ENCODE measurements around the gene ALKBH7. TPM values are rescaled to one million over a fixed set of nuclear protein-coding genes. Genes with fewer than 3 reads are reported as not detected.
A peak's percentile ranks its signal among the peaks of the same experiment; 100 is the strongest.

The ALKBH7 gene
- total and polyA plus RNA-seq, 2 of the 13 experiments (the other 11 are each of a cell fraction or from before 2014, with no cell fraction given) = 29.6 to 45.9 TPM

DNA sequence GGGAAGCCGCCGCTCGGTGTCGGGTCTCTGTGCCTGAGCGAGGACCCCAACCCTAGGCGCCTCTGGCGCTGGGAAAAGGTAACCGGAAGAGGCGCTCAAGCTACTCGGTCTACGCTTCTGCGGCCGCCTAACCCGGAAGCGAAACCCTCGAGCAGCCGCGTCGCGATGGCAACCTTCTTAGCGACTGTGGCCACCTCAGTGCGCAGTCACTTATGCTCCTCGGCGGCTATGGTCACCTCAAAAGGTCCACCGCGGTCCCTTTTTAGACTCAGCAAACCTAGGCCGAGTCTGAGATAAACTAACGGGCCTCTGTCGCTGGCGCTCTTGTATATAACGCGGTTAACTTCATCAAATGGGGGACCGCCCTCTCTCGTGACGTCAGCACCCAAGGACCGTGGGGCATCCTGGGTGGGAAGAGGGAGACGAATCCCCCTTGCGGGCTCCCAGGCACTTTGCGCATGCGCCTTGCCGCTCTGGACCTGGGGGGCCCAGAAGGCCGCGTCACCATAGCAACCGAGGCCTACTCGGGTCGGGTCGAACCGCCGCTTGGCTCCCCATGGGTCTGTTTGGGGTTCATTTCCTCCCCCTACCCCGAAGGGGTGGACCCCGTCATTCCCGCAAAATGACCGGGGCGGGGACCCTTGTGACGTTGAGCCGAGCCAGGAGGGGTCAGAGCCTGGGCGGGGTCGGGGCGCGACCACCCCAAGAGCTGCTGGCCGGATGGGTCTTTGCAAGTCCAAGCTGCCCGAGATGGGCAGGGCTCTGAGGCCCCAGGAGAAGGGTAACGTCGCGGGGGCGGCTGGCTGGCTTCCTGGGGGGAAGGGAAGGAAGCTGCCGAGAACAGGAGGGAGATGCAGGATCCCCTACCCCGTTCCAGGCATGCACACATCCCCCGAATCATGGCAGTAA, 20.7 kb downstream of the ALKBH7 start, which contains the start of gene GTF2F1 (continued):
- TF ChIP-seq, protein P1, sequence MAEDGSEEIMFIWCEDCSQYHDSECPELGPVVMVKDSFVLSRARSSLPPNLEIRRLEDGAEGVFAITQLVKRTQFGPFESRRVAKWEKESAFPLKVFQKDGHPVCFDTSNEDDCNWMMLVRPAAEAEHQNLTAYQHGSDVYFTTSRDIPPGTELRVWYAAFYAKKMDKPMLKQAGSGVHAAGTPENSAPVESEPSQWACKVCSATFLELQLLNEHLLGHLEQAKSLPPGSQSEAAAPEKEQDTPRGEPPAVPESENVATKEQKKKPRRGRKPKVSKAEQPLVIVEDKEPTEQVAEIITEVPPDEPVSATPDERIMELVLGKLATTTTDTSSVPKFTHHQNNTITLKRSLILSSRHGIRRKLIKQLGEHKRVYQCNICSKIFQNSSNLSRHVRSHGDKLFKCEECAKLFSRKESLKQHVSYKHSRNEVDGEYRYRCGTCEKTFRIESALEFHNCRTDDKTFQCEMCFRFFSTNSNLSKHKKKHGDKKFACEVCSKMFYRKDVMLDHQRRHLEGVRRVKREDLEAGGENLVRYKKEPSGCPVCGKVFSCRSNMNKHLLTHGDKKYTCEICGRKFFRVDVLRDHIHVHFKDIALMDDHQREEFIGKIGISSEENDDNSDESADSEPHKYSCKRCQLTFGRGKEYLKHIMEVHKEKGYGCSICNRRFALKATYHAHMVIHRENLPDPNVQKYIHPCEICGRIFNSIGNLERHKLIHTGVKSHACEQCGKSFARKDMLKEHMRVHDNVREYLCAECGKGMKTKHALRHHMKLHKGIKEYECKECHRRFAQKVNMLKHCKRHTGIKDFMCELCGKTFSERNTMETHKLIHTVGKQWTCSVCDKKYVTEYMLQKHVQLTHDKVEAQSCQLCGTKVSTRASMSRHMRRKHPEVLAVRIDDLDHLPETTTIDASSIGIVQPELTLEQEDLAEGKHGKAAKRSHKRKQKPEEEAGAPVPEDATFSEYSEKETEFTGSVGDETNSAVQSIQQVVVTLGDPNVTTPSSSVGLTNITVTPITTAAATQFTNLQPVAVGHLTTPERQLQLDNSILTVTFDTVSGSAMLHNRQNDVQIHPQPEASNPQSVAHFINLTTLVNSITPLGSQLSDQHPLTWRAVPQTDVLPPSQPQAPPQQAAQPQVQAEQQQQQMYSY (CRISPR knock-in tag; IDR thresholded peaks at IDR 0.05) = no peak
- TF ChIP-seq EHMT2 (IDR thresholded peaks at IDR 0.05; ENCODE audit: borderline replicate concordance, low read depth, low read length) (no peak), POGZ (CRISPR knock-in tag; IDR thresholded peaks at IDR 0.05) (no peak), ZFP90 (CRISPR knock-in tag; IDR thresholded peaks at IDR 0.05; ENCODE audit: borderline replicate concordance) (no peak), ZNF614 (CRISPR knock-in tag; IDR thresholded peaks at IDR 0.05; ENCODE audit: borderline replicate concordance) (peak; percentile 49; the same call in 1 of the 2 replicates), ZNF350 (CRISPR knock-in tag; IDR thresholded peaks at IDR 0.05; ENCODE audit: borderline replicate concordance, low read depth) (peak; percentile 68; the same call in 1 of the 2 replicates), ZSCAN31 (CRISPR knock-in tag; IDR thresholded peaks at IDR 0.05; ENCODE audit: low read depth) (0 out of 2 replicates have a peak, but pooled peaks have one; percentile 53), ISL2 (CRISPR knock-in tag; IDR thresholded peaks at IDR 0.05) (peak; percentile 42; the same call in 1 of the 2 replicates), IKZF1 (IDR thresholded peaks at IDR 0.05) (no peak), ZBTB8A (CRISPR knock-in tag; IDR thresholded peaks at IDR 0.05; ENCODE audit: borderline replicate concordance, low read depth) (no peak), ZNF263 (CRISPR knock-in tag; IDR thresholded peaks at IDR 0.05) (no peak), ZNF143 (CRISPR knock-in tag; IDR thresholded peaks at IDR 0.05) (peak; percentile 85), GATA4 (IDR thresholded peaks at IDR 0.05; ENCODE audit: borderline replicate concordance, low read depth) (no peak), XBP1 (CRISPR knock-in tag; IDR thresholded peaks at IDR 0.05) (0 out of 2 replicates have a peak, but pooled peaks have one; percentile 1), ZNF776 (CRISPR knock-in tag; IDR thresholded peaks at IDR 0.05) (peak; percentile 39; the same call in 1 of the 2 replicates)
- TF ChIP-seq, protein P2, sequence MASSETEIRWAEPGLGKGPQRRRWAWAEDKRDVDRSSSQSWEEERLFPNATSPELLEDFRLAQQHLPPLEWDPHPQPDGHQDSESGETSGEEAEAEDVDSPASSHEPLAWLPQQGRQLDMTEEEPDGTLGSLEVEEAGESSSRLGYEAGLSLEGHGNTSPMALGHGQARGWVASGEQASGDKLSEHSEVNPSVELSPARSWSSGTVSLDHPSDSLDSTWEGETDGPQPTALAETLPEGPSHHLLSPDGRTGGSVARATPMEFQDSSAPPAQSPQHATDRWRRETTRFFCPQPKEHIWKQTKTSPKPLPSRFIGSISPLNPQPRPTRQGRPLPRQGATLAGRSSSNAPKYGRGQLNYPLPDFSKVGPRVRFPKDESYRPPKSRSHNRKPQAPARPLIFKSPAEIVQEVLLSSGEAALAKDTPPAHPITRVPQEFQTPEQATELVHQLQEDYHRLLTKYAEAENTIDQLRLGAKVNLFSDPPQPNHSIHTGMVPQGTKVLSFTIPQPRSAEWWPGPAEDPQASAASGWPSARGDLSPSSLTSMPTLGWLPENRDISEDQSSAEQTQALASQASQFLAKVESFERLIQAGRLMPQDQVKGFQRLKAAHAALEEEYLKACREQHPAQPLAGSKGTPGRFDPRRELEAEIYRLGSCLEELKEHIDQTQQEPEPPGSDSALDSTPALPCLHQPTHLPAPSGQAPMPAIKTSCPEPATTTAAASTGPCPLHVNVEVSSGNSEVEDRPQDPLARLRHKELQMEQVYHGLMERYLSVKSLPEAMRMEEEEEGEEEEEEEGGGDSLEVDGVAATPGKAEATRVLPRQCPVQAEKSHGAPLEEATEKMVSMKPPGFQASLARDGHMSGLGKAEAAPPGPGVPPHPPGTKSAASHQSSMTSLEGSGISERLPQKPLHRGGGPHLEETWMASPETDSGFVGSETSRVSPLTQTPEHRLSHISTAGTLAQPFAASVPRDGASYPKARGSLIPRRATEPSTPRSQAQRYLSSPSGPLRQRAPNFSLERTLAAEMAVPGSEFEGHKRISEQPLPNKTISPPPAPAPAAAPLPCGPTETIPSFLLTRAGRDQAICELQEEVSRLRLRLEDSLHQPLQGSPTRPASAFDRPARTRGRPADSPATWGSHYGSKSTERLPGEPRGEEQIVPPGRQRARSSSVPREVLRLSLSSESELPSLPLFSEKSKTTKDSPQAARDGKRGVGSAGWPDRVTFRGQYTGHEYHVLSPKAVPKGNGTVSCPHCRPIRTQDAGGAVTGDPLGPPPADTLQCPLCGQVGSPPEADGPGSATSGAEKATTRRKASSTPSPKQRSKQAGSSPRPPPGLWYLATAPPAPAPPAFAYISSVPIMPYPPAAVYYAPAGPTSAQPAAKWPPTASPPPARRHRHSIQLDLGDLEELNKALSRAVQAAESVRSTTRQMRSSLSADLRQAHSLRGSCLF (CRISPR knock-in tag; IDR thresholded peaks at IDR 0.05; ENCODE audit: borderline replicate concordance) = no peak
- TF ChIP-seq, protein P3, sequence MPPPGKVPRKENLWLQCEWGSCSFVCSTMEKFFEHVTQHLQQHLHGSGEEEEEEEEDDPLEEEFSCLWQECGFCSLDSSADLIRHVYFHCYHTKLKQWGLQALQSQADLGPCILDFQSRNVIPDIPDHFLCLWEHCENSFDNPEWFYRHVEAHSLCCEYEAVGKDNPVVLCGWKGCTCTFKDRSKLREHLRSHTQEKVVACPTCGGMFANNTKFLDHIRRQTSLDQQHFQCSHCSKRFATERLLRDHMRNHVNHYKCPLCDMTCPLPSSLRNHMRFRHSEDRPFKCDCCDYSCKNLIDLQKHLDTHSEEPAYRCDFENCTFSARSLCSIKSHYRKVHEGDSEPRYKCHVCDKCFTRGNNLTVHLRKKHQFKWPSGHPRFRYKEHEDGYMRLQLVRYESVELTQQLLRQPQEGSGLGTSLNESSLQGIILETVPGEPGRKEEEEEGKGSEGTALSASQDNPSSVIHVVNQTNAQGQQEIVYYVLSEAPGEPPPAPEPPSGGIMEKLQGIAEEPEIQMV (CRISPR knock-in tag; IDR thresholded peaks at IDR 0.05; ENCODE audit: low read depth) = no peak
